ENCODE results near the gene PRSS58. TPM values are rescaled to one million over a fixed set of nuclear protein-coding genes. Genes with fewer than 3 reads are reported as not detected.

The PRSS58 gene
- total RNA-seq, result not detected

- DNase-seq, result no peak
Measured at GRCh38 chr7:142257958-142258357, at the start of gene PRSS58. Gene PRSS58, minus strand, starts transcription at chr7:142258058. Its CDS starts 351 bp downstream, at chr7:142257707.

- DNase-seq, result no peak
Measured at GRCh38 chr7:142307246-142307900, 49.5 kb upstream of the PRSS58 start.

- no peak for DNase-seq
Measured at GRCh38 chr7:142303650-142304049, 45.8 kb upstream of the PRSS58 start.

GRCh38 chr7:142301923-142302550 is 44.2 kb upstream of the PRSS58 start:
- DNase-seq, result no peak

- no peak for DNase-seq
Measured at GRCh38 chr7:142301299-142301698, 43.4 kb upstream of the PRSS58 start.

- no peak for DNase-seq
Measured at GRCh38 chr7:142300689-142301088, 42.8 kb upstream of the PRSS58 start.

- DNase-seq, result no peak
Measured at GRCh38 chr7:142299237-142299781, 41.5 kb upstream of the PRSS58 start.

- no peak for DNase-seq
Measured at GRCh38 chr7:142298627-142299026, 40.8 kb upstream of the PRSS58 start.

GRCh38 chr7:142298009-142298408 is 40.2 kb upstream of the PRSS58 start:
- no peak for DNase-seq

- no peak for DNase-seq
Measured at GRCh38 chr7:142280263-142280662, 22.4 kb upstream of the PRSS58 start.

- no peak for DNase-seq
Measured at GRCh38 chr7:142279601-142280000, 21.7 kb upstream of the PRSS58 start.

GRCh38 chr7:142275028-142275427 is 17.2 kb upstream of the PRSS58 start:
- DNase-seq, result no peak

GRCh38 chr7:142272841-142273240 is 15.0 kb upstream of the PRSS58 start:
- no peak for DNase-seq

- DNase-seq, result no peak
Measured at GRCh38 chr7:142263598-142264380, 5.9 kb upstream of the PRSS58 start.

GRCh38 chr7:142250705-142251104 is 7.2 kb downstream of the PRSS58 start:
- DNase-seq, result no peak

- no peak for DNase-seq
Measured at GRCh38 chr7:142249918-142250317, 7.9 kb downstream of the PRSS58 start.

- DNase-seq, result no peak
Measured at GRCh38 chr7:142248166-142249160, 9.4 kb downstream of the PRSS58 start.

GRCh38 chr7:142243823-142244222 is 14.0 kb downstream of the PRSS58 start:
- no peak for DNase-seq

GRCh38 chr7:142240546-142240945 is 17.3 kb downstream of the PRSS58 start:
- no peak for DNase-seq

- DNase-seq, result no peak
Measured at GRCh38 chr7:142231716-142232115, 26.1 kb downstream of the PRSS58 start.

GRCh38 chr7:142228537-142229104 is 29.2 kb downstream of the PRSS58 start:
- DNase-seq, result no peak
